HFFc6 (cell line): ENCODE data around the gene FGGY. TPM values are rescaled to one million over a fixed set of nuclear protein-coding genes. Genes with fewer than 3 reads are reported as not detected.

Experiments used
- DNase-seq: peaks from one replicate; pipeline ENCODE4 v3.0.0-alpha.2; 2018
- H3K27ac Mint-ChIP-seq: 2 replicates; pipeline ENCODE4 v1.8.0; 2020; ENCODE audit warnings: mild to moderate bottlenecking, mixed read lengths
- H3K27me3 Mint-ChIP-seq: 2 replicates; pipeline ENCODE4 v1.8.0; 2021; ENCODE audit warnings: mild to moderate bottlenecking, moderate library complexity, mixed read lengths; ENCODE audit not compliant: insufficient read depth
- H3K36me3 Mint-ChIP-seq: 2 replicates; pipeline ENCODE4 v1.8.0; 2021; ENCODE audit warnings: low read depth, mixed read lengths
- H3K4me1 Mint-ChIP-seq: 2 replicates; pipeline ENCODE4 v1.8.0; 2020; ENCODE audit warnings: low read depth, mixed read lengths
- H3K4me3 Mint-ChIP-seq: 2 replicates; pipeline ENCODE4 v1.8.0; 2020; ENCODE audit warnings: mild to moderate bottlenecking, moderate library complexity, mixed read lengths
- H3K9me3 Mint-ChIP-seq: 2 replicates; pipeline ENCODE4 v1.8.0; 2020; ENCODE audit warnings: mild to moderate bottlenecking, mixed read lengths
- total RNA-seq, 6 experiments: library from RNA; stranded (reverse); fragmentation: NEBNext Ultra II Directional; extraction: Animal tissue kit (Norgen Biotek cat#: 25700); gene quantifications; 2 replicates in 1 of 6; 3 replicates in 5 of 6; pipeline ENCODE4 v1.2.3, GENCODE V29; 2021
- TF ChIP-seq, protein P1 (sequence below): fragments of 200-600 bp; sonication (generic); IDR thresholded peaks from 2 replicates; pipeline ENCODE4 v1.5.0; 2021; ENCODE audit warnings: antibody characterized with exemption, mild to moderate bottlenecking

Gene FGGY
- total RNA-seq, 6 experiments from 2014 or later: 16.4 to 20.1 (median 18.7) TPM

DNA sequence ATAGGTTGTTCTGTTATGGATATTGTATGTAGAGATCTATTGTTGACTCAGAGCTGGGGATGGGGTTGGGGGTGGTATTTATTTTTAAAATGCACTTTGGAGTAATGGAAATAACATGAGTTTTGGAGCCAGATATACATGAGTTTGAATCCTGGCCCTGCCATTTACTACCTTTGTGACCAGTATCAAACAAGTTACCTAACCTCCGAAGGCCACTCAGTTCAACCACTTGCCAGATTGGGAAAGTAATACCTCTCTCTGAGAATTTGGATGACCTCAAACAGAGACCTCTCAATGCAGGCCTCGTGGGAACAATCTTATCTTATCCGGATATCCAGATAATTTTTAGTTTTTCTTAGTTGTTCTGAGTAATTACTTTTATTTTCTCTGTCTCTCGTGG is 181.0 kb downstream of the FGGY start:
- Mint-ChIP-seq H3K4me1 (peaks cover 22% of the 10 kb centered on the region), H3K9me3 (no peaks in the 10 kb centered on the region), H3K36me3 (peaks cover 4% of the 10 kb centered on the region; the same call in 1 of the 2 replicates), H3K27ac (no peak overlapping the region), H3K4me3 (no peak overlapping the region), H3K27me3 (no peaks in the 10 kb centered on the region; the same call in 1 of the 2 replicates)
- DNase-seq: no peak
- TF ChIP-seq, protein P1, sequence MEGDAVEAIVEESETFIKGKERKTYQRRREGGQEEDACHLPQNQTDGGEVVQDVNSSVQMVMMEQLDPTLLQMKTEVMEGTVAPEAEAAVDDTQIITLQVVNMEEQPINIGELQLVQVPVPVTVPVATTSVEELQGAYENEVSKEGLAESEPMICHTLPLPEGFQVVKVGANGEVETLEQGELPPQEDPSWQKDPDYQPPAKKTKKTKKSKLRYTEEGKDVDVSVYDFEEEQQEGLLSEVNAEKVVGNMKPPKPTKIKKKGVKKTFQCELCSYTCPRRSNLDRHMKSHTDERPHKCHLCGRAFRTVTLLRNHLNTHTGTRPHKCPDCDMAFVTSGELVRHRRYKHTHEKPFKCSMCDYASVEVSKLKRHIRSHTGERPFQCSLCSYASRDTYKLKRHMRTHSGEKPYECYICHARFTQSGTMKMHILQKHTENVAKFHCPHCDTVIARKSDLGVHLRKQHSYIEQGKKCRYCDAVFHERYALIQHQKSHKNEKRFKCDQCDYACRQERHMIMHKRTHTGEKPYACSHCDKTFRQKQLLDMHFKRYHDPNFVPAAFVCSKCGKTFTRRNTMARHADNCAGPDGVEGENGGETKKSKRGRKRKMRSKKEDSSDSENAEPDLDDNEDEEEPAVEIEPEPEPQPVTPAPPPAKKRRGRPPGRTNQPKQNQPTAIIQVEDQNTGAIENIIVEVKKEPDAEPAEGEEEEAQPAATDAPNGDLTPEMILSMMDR: no peak

DNA sequence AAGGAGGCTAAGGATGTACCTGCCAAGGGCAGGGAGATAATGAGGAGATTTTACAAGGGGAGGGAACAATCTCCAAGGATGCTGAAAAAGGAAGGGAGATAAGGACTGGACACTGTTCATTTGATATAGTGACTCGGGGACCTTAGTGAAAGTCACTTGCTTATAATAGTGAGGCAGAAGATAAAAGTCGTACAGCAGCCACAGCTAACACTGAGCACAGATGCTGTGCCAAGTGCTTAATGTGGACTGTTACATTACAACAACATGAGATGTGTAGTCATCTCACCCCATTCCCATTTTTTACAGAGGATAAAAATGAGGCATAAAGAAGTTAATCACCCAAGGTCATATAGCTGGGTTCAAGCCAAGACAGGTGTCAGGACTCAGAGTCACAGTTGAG is 181.9 kb downstream of the FGGY start:
- Mint-ChIP-seq H3K9me3 (peaks cover 9% of the 10 kb centered on the region), H3K4me3 (no peak overlapping the region), H3K27ac (no peak overlapping the region), H3K4me1 (peaks cover 32% of the 10 kb centered on the region), H3K36me3 (peaks cover 8% of the 10 kb centered on the region), H3K27me3 (no peaks in the 10 kb centered on the region; the same call in 1 of the 2 replicates)
- no peak for DNase-seq
- TF ChIP-seq, protein P1: no peak

DNA sequence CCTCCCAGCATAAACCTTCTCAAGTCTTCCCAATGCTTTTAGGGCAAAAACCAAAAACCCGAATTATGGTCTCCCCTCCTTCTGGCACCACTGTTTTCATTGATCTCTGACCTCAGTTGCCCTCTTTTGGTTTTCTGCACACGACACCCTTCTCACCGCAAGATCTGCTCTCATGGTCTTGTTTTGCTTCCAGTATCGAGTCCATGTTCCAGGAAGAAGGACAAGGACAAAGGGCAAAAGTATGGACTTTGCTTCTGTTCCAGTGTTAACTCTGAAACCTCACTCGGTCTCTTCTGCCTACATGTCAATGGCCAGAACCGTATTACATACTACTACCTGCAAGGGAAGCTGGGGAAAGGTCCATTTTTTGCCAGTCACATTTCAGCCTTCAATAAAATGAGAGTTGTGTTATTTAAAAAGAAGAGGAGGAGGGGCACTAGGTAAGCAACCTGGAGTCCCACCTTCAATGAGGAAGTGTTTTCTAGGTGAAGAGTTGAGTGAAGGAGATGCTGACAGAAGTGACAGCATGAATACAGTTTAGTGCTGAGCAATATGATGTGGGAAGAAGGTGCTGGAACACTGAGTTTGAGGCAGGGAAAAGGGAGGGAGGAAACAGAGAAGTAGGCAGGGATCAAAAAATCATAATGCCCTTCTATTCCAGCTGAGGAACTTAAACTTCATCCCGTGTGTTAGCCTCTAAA is 183.4 kb downstream of the FGGY start:
- TF ChIP-seq, protein P1: no peak
- no peak overlapping the region for H3K27ac Mint-ChIP-seq
- H3K36me3 Mint-ChIP-seq: peaks cover 10% of the 10 kb centered on the region
- peaks cover 47% of the 10 kb centered on the region for H3K4me1 Mint-ChIP-seq
- no peak for DNase-seq
- no peaks in the 10 kb centered on the region; the same call in 1 of the 2 replicates for H3K27me3 Mint-ChIP-seq
- H3K9me3 Mint-ChIP-seq: peaks cover 12% of the 10 kb centered on the region
- H3K4me3 Mint-ChIP-seq: no peak overlapping the region

DNA sequence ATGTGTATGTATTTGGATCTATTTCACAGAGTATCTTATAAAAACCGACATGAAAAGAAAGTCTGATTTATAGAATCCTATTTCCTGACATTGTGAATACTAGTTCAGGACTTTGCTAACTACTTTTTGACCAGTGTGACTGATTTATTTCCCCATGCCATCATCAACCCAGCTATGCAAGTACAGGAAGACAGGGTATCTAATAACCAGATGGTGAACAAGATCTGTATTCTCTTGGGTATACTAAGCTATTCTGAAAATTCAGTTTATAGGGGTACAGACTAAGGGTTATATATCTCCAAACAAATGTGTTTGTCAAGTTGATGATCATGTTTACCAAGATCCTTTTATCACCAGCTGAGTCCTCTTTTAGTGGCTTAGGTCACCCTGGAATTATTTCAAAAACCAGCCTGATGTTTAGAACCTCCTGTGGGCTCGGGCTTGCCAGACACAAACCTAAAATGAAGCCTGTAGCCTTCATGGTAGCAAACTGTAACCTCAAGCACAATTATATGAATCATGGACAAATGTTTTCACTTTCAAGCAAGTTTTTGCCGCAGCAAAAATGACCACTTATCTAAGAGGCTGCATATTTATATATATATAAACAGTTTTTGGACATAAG is 185.1 kb downstream of the FGGY start:
- H3K4me3 Mint-ChIP-seq: no peak overlapping the region
- peak; percentile 53 for DNase-seq
- no peaks in the 10 kb centered on the region; the same call in 1 of the 2 replicates for H3K27me3 Mint-ChIP-seq
- peak overlapping the region; percentile 61 for H3K27ac Mint-ChIP-seq
- peaks cover 12% of the 10 kb centered on the region for H3K9me3 Mint-ChIP-seq
- H3K4me1 Mint-ChIP-seq: peaks cover 53% of the 10 kb centered on the region
- peaks cover 14% of the 10 kb centered on the region for H3K36me3 Mint-ChIP-seq
- TF ChIP-seq, protein P1: no peak

DNA sequence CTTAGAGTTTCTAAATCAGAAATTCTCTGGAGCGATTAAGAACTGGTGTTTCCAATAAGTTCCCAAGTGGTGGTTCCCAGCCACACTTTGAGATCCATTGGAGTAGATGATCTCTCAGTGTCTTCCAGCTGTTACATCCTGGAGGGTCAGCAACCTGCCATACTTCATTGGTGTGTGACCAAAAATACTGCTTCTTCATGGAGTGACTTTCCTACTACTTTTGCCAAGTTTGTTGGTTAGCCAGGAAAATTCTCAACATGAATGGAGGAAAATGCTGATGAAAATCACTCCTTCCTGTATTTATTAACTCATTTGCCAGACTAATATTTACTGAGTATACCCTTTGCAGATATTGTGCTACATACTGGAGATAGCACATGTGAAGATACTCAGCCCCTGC is 186.1 kb downstream of the FGGY start:
- Mint-ChIP-seq H3K27ac (0 out of 2 replicates have a peak overlapping the region, but pooled peaks have one; percentile 73), H3K4me3 (no peak overlapping the region), H3K36me3 (peaks cover 14% of the 10 kb centered on the region), H3K27me3 (no peaks in the 10 kb centered on the region; the same call in 1 of the 2 replicates), H3K9me3 (peaks cover 12% of the 10 kb centered on the region), H3K4me1 (peaks cover 63% of the 10 kb centered on the region)
- no peak for DNase-seq
- TF ChIP-seq, protein P1: no peak
